ENCODE data around the gene CAMK2D.

DNA sequence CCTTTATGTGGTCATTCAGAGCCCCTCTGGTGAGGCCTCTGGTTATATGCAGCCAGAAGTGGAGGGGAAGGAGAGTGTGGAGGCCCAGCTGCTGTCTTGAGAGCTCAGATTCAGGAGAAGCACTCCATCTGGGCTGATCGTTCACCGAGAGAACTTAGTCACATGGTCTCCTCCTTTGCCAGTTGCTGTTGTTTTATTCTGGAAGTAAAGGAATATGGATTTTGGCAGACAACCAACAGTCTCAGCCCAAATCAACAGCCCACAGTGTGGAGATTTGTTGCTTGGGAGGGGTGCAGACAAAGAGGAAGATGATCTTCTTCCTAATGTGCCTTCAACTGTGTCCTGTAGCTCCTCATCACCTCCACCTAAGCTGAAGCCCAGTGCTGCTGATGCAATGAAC lies 356.7 kb downstream of the CAMK2D start:
- TF ChIP-seq, protein P1, sequence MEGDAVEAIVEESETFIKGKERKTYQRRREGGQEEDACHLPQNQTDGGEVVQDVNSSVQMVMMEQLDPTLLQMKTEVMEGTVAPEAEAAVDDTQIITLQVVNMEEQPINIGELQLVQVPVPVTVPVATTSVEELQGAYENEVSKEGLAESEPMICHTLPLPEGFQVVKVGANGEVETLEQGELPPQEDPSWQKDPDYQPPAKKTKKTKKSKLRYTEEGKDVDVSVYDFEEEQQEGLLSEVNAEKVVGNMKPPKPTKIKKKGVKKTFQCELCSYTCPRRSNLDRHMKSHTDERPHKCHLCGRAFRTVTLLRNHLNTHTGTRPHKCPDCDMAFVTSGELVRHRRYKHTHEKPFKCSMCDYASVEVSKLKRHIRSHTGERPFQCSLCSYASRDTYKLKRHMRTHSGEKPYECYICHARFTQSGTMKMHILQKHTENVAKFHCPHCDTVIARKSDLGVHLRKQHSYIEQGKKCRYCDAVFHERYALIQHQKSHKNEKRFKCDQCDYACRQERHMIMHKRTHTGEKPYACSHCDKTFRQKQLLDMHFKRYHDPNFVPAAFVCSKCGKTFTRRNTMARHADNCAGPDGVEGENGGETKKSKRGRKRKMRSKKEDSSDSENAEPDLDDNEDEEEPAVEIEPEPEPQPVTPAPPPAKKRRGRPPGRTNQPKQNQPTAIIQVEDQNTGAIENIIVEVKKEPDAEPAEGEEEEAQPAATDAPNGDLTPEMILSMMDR (IDR thresholded peaks at IDR 0.05), result no peak
- no peak for TF ChIP-seq POLR2AphosphoS5 (IDR thresholded peaks at IDR 0.05; ENCODE audit: insufficient read depth in 1 of 2, low read depth in 1 of 2)
